Epithelial cell of proximal tubule (primary cell): ENCODE results near the gene SDCCAG8. TPM values are rescaled to one million over a fixed set of nuclear protein-coding genes. Genes with fewer than 3 reads are reported as not detected.

ENCODE experiments used
- DNase-seq: peaks from one replicate; pipeline ENCODE4 v3.0.0-alpha.2; 2011; ENCODE audit warnings: low read depth
- H3K4me3 ChIP-seq: 2 replicates; pipeline ENCODE4 v1.5.1; 2011; ENCODE audit warnings: low read depth, mild to moderate bottlenecking, low read length
- CTCF ChIP-seq: conservative IDR thresholded peaks from 2 replicates; pipeline ENCODE4 v1.5.1; 2012; ENCODE audit warnings: low read depth, mild to moderate bottlenecking, low read length
- total RNA-seq: library from RNA; depleted of rRNA; stranded (reverse); fragments of >200 nt; gene quantifications from 2 replicates; pipeline ENCODE4 v1.2.3, GENCODE V29; 2015

SDCCAG8 gene
- total RNA-seq, 1 donor from 2014 or later: 86.9 TPM

GRCh38 chr1:243343970-243344937 lies 88.4 kb downstream of the SDCCAG8 start:
- TF ChIP-seq CTCF: peak; percentile 70
- DNase-seq: no peak

DNA sequence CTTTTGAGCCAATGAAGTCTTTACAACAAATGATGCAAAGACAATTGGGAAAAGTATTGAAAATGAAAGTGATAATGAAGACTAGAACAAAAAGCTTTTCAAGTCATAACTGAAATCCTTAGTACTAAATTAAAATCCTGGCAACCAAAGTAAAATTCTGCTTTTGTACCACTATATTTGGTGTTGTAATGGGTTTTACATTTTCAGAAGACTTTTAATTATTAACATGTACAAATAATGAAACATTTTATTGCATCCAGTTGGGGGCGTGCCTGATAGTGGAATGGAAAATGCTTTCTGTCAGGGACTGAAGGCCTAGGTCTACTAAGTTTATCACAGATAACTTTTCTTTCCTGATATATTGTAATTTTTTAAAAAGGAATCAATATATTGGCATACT lies 89.4 kb downstream of the SDCCAG8 start:
- no peak overlapping the region for H3K4me3 ChIP-seq
- TF ChIP-seq CTCF: no peak
- no peak for DNase-seq

More at GRCh38 chr1:243343970-243344937, 88.4 kb downstream of the SDCCAG8 start:
- no peak overlapping the region for H3K4me3 ChIP-seq

- no peak for TF ChIP-seq CTCF
- DNase-seq: no peak
- no peak overlapping the region for H3K4me3 ChIP-seq
Observed at GRCh38 chr1:243346016-243346415, 90.2 kb downstream of the SDCCAG8 start.

- DNase-seq: no peak
- H3K4me3 ChIP-seq: no peak overlapping the region
- TF ChIP-seq CTCF: no peak
Observed at GRCh38 chr1:243346468-243346867, 90.6 kb downstream of the SDCCAG8 start.

- DNase-seq: no peak
- H3K4me3 ChIP-seq: no peak overlapping the region
- TF ChIP-seq CTCF: no peak
Observed at GRCh38 chr1:243348331-243348730, 92.5 kb downstream of the SDCCAG8 start.

DNA sequence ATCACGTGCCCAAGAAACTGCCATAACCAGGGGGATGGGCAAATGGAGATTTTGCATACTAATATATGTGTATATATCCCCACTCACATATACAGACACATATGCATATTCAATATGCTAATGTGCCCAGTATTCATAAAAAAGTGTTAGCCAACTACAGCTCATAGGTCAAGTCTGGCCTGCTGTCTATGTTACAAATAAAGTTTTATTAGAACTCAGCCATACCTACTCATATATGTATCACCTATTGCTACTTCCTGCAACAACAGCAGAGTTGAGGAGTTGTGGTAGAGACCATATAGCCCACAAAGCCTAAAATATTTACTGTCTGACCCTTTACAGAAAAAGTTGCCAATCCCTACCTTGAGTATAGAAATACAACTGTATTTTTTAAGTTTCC lies 93.3 kb downstream of the SDCCAG8 start:
- DNase-seq: no peak
- H3K4me3 ChIP-seq: no peak overlapping the region
- TF ChIP-seq CTCF: no peak
